Cardiac muscle cell (in vitro differentiated cells and primary cell): ENCODE data around the gene LITAF. TPM values are rescaled to one million over a fixed set of nuclear protein-coding genes. Genes with fewer than 3 reads are reported as not detected.

ENCODE experiments used
- DNase-seq, 2 donors: peaks; one replicate each; pipeline versions ENCODE4 v3.0.0 to v3.0.0-alpha.2; 2010 to 2017; ENCODE audit warnings: low read depth in 1 of 2, low spot score in 1 of 2
- H3K27ac ChIP-seq: fragments of 200-600 bp; sonication (generic); 2 replicates; pipeline ENCODE4 v1.5.1; 2016
- H3K27me3 ChIP-seq: fragments of 200-600 bp; sonication (generic); 2 replicates; pipeline ENCODE4 v1.6.0; 2016; ENCODE audit warnings: control low read depth
- H3K36me3 ChIP-seq: fragments of 200-600 bp; sonication (generic); 2 replicates; pipeline ENCODE4 v1.5.1; 2016; ENCODE audit warnings: control low read depth
- H3K4me1 ChIP-seq: fragments of 200-600 bp; sonication (generic); 2 replicates; pipeline ENCODE4 v1.8.1; 2017; ENCODE audit warnings: low read depth, mild to moderate bottlenecking, mixed run types
- H3K4me3 ChIP-seq: fragments of 200-600 bp; sonication (generic); 2 replicates; pipeline ENCODE4 v1.5.1; 2016; ENCODE audit warnings: mild to moderate bottlenecking
- H3K9me3 ChIP-seq: fragments of 200-600 bp; sonication (generic); 2 replicates; pipeline ENCODE4 v1.5.1; 2017; ENCODE audit warnings: low read depth, mild to moderate bottlenecking, control low read depth
- CTCF ChIP-seq: IDR thresholded peaks from 2 replicates; pipeline ENCODE4 v1.5.1; 2012; ENCODE audit warnings: low read depth, mild to moderate bottlenecking, low read length
- polyA plus RNA-seq: library from polyadenylated mRNA; unstranded; fragments of >200 nt; fragmentation: Nextera tagmentation; extraction: Ambion mirVana; gene quantifications from 2 replicates; pipeline ENCODE4 v1.2.1, GENCODE V29; 2016
- total RNA-seq: library from RNA; depleted of rRNA; stranded (reverse); fragments of >200 nt; gene quantifications from 2 replicates; pipeline ENCODE4 v1.2.3, GENCODE V29; 2016

The LITAF gene
- total and polyA plus RNA-seq, 2 experiments from 2014 or later = 42.1 to 43.3 TPM

DNA sequence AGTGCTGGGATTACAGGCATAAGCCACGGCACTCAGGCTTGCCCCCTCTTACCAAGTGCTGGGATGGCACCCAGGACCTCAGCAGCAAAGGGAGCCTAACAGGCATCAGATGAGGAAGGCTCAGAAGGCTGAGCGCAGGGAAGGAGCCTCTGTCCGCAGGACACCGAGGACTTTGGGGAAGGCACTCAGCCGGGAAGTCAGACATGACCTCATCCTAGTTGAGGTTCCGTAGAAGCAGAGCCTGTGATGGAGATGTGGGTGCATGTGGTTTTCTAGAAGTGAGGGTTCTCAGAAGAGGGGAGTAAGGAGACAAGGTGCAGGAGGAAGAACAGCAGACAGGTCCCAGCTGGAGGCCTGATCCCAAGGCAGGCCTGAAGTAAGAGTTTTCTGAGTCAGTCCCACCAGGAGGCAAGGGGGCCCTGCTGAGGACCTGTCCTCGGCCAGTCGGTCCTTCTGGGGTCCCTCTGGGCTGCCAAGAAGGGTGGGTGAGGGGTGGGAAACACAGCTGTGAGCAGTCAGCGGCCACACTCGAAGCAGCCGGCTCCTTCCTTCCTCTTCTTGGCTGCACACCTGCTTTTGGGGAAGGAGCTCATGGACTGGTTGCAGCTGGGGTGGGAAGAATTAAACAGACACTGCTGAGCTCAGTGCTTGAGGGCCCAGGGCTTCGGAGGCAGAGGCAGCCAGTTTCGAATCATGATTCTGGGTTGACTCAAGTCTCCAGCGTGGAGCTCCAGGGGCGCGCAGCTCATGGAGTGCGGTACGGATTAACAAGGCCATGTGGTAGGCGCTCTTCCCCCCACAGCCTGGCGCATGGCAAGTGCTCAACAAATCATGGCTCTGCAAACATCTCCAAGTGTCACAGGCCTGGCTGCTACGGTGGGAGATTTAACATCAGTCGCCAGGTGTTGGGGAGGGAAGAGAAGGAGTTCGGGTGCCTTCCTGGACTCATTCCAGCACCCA lies 42.6 kb upstream of the LITAF start:
- H3K27me3 ChIP-seq = no peaks in the 10 kb centered on the region
- no peak overlapping the region for H3K27ac ChIP-seq
- no peak overlapping the region for H3K4me3 ChIP-seq
- H3K4me1 ChIP-seq = peaks cover 6% of the 10 kb centered on the region
- no peak for TF ChIP-seq CTCF
- no peaks in the 10 kb centered on the region for H3K9me3 ChIP-seq
- no peaks in the 10 kb centered on the region for H3K36me3 ChIP-seq
- DNase-seq = no peak

- H3K9me3 ChIP-seq = no peaks in the 10 kb centered on the region
- no peak overlapping the region for H3K4me3 ChIP-seq
- no peaks in the 10 kb centered on the region for H3K36me3 ChIP-seq
- no peak overlapping the region for H3K27ac ChIP-seq
- H3K4me1 ChIP-seq = peaks cover 6% of the 10 kb centered on the region
- H3K27me3 ChIP-seq = no peaks in the 10 kb centered on the region
- no peak for TF ChIP-seq CTCF
- peak in 1 of 2 donors; percentile 51 for DNase-seq
These were observed 41.2 kb upstream of the LITAF start for GRCh38 chr16:11627822-11628457.

- no peak overlapping the region for H3K27ac ChIP-seq
- H3K36me3 ChIP-seq = no peaks in the 10 kb centered on the region
- TF ChIP-seq CTCF = no peak
- H3K4me1 ChIP-seq = peaks cover under 1% of the 10 kb centered on the region
- no peaks in the 10 kb centered on the region for H3K9me3 ChIP-seq
- no peak for DNase-seq
- H3K4me3 ChIP-seq = no peak overlapping the region
- no peaks in the 10 kb centered on the region for H3K27me3 ChIP-seq
These were observed 40.6 kb upstream of the LITAF start for GRCh38 chr16:11627292-11627663.

- no peaks in the 10 kb centered on the region for H3K36me3 ChIP-seq
- no peaks in the 10 kb centered on the region for H3K27me3 ChIP-seq
- DNase-seq = no peak
- H3K4me1 ChIP-seq = no peaks in the 10 kb centered on the region
- H3K27ac ChIP-seq = no peak overlapping the region
- no peak for TF ChIP-seq CTCF
- H3K9me3 ChIP-seq = no peaks in the 10 kb centered on the region
- H3K4me3 ChIP-seq = no peak overlapping the region
These were observed 40.1 kb upstream of the LITAF start for GRCh38 chr16:11626657-11627291.

DNA sequence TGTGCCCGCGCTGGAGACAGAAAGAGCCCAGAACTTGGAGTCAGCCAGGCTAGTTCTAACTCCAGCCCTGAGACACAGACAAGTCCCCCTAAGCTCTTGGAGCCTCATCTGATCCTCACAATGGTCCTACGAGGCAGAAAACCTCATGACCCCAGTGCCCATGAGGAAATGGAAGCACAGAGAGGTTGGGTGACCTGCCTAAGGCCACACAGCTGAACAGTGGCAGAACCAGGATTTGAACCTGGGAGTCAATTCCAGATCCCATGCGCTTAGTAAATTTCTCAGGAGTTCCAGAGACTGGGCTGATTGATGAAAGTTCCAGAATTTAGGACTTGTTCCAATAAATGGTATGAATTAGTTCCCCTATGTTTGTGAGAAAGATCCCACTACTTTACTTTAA lies 39.0 kb upstream of the LITAF start:
- TF ChIP-seq CTCF = no peak

More for the DNA sequence above, 39.0 kb upstream of the LITAF start:
- H3K4me3 ChIP-seq = no peak overlapping the region
- H3K27me3 ChIP-seq = no peaks in the 10 kb centered on the region
- no peaks in the 10 kb centered on the region for H3K4me1 ChIP-seq
- no peak overlapping the region for H3K27ac ChIP-seq
- no peaks in the 10 kb centered on the region for H3K9me3 ChIP-seq
- H3K36me3 ChIP-seq = no peaks in the 10 kb centered on the region
- no peak for DNase-seq
